Measurements from ENCODE around the gene NPC1. TPM values are rescaled to one million over a fixed set of nuclear protein-coding genes. Genes with fewer than 3 reads are reported as not detected.

NPC1 gene
- total and polyA plus RNA-seq, 8 donors, result 6.2 to 25.6 (median 11.0) TPM

DNA sequence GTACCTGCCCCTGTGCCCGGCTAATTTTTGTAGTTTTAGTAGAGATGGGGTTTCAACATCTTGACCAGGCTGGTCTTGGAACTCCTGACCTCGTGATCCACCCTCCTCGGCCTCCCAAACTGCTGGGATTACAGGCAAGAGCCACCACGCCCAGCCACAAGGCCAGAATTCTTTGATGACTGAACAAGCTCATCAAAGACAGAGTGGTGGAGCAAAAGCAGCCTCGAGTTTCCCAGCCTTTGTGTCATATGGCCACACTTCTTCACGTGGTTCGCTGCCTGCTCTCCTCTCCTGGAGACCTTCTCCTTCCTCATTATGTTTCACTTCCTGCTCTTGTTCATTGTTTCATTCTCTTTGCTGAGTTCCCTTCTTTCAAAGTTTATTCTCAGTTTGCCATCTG, 9.9 kb upstream of the NPC1 start:
- no peak overlapping the region for H3K27ac ChIP-seq
- H3K4me1 ChIP-seq, result no peaks in the 10 kb centered on the region
- intact Hi-C loops (cut with DNase I), result no loop called here
- H3K9me3 ChIP-seq, result no peaks in the 10 kb centered on the region
- ATAC-seq (peak in 2 of 4 donors; percentile 66 to 69), FAIRE-seq (no peak), DNase-seq (no peak)
- no peaks in the 10 kb centered on the region for H3K27me3 ChIP-seq
- no peak overlapping the region for H3K4me3 ChIP-seq
- H3K36me3 ChIP-seq, result no peaks in the 10 kb centered on the region
- no peak for TF ChIP-seq CTCF (IDR thresholded peaks at IDR 0.05)
- WGBS, 2 donors, result 76 to 86% methylated on average over 7 of the region's 7 CpGs

- Histone ChIP-seq H3K4me1 (no peaks in the 10 kb centered on the region), H3K36me3 (no peaks in the 10 kb centered on the region), H3K27me3 (no peaks in the 10 kb centered on the region), H3K27ac (no peak overlapping the region), H3K4me3 (no peak overlapping the region), H3K9me3 (no peaks in the 10 kb centered on the region)
- ATAC-seq (no peak), FAIRE-seq (no peak), DNase-seq (no peak)
- intact Hi-C loops (cut with DNase I), result no loop called here
- 95 to 96% methylated on average over 7 of the region's 7 CpGs for WGBS, 2 donors
- TF ChIP-seq CTCF (IDR thresholded peaks at IDR 0.05), result no peak
Measured at GRCh38 chr18:23595591-23595990, 9.3 kb upstream of the NPC1 start.

GRCh38 chr18:23593720-23594119, 7.4 kb upstream of the NPC1 start:
- FAIRE-seq, result no peak
- no peaks in the 10 kb centered on the region for H3K36me3 ChIP-seq
- WGBS, 2 donors, result 82 to 97% methylated on average over 2 of the region's 2 CpGs
- peak in 1 of 4 donors; percentile 49 for ATAC-seq
- TF ChIP-seq CTCF (IDR thresholded peaks at IDR 0.05), result no peak
- no peaks in the 10 kb centered on the region for H3K4me1 ChIP-seq
- H3K9me3 ChIP-seq, result no peaks in the 10 kb centered on the region
- DNase-seq, result no peak
- intact Hi-C loops (cut with DNase I), result no loop called here
- H3K27me3 ChIP-seq, result no peaks in the 10 kb centered on the region
- H3K4me3 ChIP-seq, result no peak overlapping the region
- no peak overlapping the region for H3K27ac ChIP-seq

DNA sequence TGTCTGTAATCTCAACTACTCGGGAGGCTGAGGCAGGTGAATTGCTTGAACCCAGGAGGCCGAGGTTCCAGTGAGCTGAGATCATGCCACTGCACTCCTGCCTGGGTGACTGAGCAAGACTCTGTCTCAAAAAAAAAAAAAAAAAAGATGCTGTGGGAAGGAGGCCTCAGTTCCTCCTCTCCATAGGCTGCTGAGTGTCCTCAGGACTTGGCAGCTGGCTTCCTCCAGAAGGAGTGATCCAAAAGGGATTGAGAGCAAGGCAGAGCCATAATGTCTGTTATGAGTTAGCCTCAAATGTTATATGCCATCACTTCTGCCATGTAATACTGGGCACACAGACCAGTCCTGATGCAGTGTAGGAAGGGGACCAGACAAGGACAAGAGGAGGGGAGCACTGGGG, 6.6 kb upstream of the NPC1 start:
- H3K9me3 ChIP-seq, result no peaks in the 10 kb centered on the region
- ATAC-seq, result no peak
- H3K27me3 ChIP-seq, result no peaks in the 10 kb centered on the region
- 85 to 90% methylated on average over 2 of the region's 2 CpGs for WGBS, 2 donors
- no peak for TF ChIP-seq CTCF (IDR thresholded peaks at IDR 0.05)
- no peaks in the 10 kb centered on the region for H3K36me3 ChIP-seq
- DNase-seq, result no peak
- no peak overlapping the region for H3K27ac ChIP-seq
- intact Hi-C loops (cut with DNase I), result no loop called here
- no peak for FAIRE-seq
- no peak overlapping the region for H3K4me3 ChIP-seq
- no peaks in the 10 kb centered on the region for H3K4me1 ChIP-seq

- Histone ChIP-seq H3K9me3 (no peaks in the 10 kb centered on the region), H3K4me3 (no peak overlapping the region), H3K4me1 (no peaks in the 10 kb centered on the region), H3K27ac (no peak overlapping the region), H3K27me3 (no peaks in the 10 kb centered on the region), H3K36me3 (no peaks in the 10 kb centered on the region)
- no peak for TF ChIP-seq CTCF (IDR thresholded peaks at IDR 0.05)
- DNase-seq (no peak), ATAC-seq (no peak), FAIRE-seq (no peak)
- WGBS, 2 donors, result 0 to 18% methylated on average over 1 of the region's 1 CpG
- intact Hi-C loops (cut with DNase I), result no loop called here
Measured at GRCh38 chr18:23591011-23591410, 4.7 kb upstream of the NPC1 start.

Measured in pancreas (tissue), 10 donors.